GM23338 (cell line): ENCODE data around the gene PAGR1.

Source experiments
- CREB1 ChIP-seq: fragments of 250-450 bp; sonication (Bioruptor Pico); IDR thresholded peaks from 2 replicates; pipeline ENCODE4 v1.5.0; 2020; ENCODE audit warnings: low read depth, mild to moderate bottlenecking, moderate library complexity
- EZH2 ChIP-seq: fragments of 200-600 bp; sonication (generic); IDR thresholded peaks from one replicate; pipeline ENCODE4 v1.8.0; 2017; ENCODE audit warnings: antibody characterized with exemption, mild to moderate bottlenecking, low read depth; ENCODE audit not compliant: unreplicated experiment
- JUNB ChIP-seq: IDR thresholded peaks from one replicate; pipeline ENCODE4 v1.6.1; 2016; ENCODE audit warnings: antibody characterized with exemption; ENCODE audit not compliant: unreplicated experiment
- POLR2AphosphoS5 ChIP-seq: IDR thresholded peaks from 2 replicates; pipeline ENCODE4 v1.6.1; 2016; ENCODE audit warnings: antibody characterized with exemption, low read depth
- TF ChIP-seq, protein P1 (sequence below), 2 experiments: fragments of 200-600 bp in 1 of 2; sonication (generic) in 1 of 2; conservative IDR thresholded peaks; 2 replicates each; pipeline versions ENCODE4 v1.5.1 to v1.6.1; 2016 to 2017; ENCODE audit warnings: antibody characterized with exemption in 2 of 2, low read depth in 2 of 2, mild to moderate bottlenecking in 2 of 2, moderate library complexity in 1 of 2
- TF ChIP-seq, protein P2 (sequence below): IDR thresholded peaks from one replicate; pipeline ENCODE4 v1.6.1; 2018; ENCODE audit warnings: antibody characterized with exemption; ENCODE audit not compliant: unreplicated experiment

DNA sequence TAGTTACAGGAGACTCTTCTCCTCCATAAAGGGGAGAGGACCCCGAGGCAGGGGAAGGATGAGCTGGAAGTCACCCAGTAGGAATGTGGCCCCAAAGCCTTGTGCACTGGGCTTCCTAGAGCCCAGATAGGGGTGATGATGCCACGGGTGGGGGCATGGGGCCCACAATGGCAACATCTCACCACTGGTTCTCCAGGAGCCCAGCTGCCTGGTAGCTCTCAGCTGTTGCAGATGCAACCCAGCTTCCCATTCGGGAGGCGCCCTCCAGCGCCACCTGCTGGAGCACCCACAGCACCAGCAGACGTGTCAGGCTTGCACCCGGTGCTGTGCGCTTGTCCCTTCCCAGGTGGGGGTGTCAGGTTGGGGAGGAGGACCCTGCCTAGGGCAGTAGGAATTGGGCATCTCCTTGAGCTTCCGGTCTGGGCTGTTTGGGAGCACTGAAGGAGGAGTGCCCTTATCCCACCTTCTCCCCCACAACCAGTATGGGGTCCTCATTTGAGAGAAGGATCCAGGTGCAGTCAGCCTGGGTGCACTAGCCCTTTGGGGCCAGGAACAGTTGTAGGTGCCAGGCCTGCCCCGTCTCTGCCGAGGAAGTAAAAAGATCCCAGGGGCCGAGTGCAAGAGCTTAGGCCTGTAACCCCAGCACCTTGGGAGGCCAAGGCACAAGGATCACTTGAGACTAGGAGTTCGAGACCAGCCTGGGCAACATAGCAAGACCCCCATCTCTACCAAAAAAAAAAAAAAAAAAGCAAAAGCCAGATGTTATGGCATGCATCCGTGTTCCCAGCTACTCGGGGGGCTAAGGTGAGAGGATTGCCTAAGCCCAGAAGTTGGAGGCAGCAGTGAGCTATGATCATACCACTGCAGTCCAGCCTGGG, 32.7 kb downstream of the PAGR1 start:
- TF ChIP-seq, protein P1, sequence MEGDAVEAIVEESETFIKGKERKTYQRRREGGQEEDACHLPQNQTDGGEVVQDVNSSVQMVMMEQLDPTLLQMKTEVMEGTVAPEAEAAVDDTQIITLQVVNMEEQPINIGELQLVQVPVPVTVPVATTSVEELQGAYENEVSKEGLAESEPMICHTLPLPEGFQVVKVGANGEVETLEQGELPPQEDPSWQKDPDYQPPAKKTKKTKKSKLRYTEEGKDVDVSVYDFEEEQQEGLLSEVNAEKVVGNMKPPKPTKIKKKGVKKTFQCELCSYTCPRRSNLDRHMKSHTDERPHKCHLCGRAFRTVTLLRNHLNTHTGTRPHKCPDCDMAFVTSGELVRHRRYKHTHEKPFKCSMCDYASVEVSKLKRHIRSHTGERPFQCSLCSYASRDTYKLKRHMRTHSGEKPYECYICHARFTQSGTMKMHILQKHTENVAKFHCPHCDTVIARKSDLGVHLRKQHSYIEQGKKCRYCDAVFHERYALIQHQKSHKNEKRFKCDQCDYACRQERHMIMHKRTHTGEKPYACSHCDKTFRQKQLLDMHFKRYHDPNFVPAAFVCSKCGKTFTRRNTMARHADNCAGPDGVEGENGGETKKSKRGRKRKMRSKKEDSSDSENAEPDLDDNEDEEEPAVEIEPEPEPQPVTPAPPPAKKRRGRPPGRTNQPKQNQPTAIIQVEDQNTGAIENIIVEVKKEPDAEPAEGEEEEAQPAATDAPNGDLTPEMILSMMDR (conservative IDR thresholded peaks at IDR 0.05; ENCODE audit: low read depth in 2 of 2) = peak; percentile 89 to 98
- TF ChIP-seq EZH2 (no peak), CREB1 (CRISPR knock-in tag) (no peak), POLR2AphosphoS5 (no peak), JUNB (no peak)
- TF ChIP-seq, protein P2, sequence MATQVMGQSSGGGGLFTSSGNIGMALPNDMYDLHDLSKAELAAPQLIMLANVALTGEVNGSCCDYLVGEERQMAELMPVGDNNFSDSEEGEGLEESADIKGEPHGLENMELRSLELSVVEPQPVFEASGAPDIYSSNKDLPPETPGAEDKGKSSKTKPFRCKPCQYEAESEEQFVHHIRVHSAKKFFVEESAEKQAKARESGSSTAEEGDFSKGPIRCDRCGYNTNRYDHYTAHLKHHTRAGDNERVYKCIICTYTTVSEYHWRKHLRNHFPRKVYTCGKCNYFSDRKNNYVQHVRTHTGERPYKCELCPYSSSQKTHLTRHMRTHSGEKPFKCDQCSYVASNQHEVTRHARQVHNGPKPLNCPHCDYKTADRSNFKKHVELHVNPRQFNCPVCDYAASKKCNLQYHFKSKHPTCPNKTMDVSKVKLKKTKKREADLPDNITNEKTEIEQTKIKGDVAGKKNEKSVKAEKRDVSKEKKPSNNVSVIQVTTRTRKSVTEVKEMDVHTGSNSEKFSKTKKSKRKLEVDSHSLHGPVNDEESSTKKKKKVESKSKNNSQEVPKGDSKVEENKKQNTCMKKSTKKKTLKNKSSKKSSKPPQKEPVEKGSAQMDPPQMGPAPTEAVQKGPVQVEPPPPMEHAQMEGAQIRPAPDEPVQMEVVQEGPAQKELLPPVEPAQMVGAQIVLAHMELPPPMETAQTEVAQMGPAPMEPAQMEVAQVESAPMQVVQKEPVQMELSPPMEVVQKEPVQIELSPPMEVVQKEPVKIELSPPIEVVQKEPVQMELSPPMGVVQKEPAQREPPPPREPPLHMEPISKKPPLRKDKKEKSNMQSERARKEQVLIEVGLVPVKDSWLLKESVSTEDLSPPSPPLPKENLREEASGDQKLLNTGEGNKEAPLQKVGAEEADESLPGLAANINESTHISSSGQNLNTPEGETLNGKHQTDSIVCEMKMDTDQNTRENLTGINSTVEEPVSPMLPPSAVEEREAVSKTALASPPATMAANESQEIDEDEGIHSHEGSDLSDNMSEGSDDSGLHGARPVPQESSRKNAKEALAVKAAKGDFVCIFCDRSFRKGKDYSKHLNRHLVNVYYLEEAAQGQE = no peak
